ENCODE data around the gene FOXP2. TPM values are rescaled to one million over a fixed set of nuclear protein-coding genes. Genes with fewer than 3 reads are reported as not detected.

The FOXP2 gene
- total and polyA plus RNA-seq, 2 of the 13 experiments (the other 11 are each of a cell fraction or from before 2014, with no cell fraction given) = 0.90 TPM; not detected in 1

DNA sequence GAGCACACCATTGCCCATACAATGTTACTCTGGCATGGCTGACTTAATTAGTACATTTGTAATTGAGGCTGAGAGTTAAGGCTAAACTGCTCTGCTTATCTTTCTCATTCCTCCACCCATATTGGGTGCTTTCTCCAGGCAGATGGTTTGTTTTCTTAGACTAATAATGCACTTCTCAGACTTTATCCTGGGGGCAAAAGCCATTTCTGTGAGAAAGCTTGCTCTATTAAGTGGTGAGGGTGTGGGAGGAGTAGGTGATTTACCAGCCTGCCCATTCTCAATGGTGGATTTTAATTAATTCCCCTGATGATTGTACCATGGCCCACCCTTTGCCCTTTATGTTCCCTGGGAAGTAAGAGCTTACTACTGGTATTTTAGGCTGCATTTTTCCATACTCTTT, 174.8 kb downstream of the FOXP2 start:
- TF ChIP-seq RBFOX2 (IDR thresholded peaks at IDR 0.05; ENCODE audit: low read depth, low read length) = no peak
- TF ChIP-seq ZZZ3 (CRISPR knock-in tag; IDR thresholded peaks at IDR 0.05; ENCODE audit: borderline replicate concordance) = no peak
- no peak for TF ChIP-seq CHD2 (IDR thresholded peaks at IDR 0.05; ENCODE audit: low read depth, low read length)
- Histone ChIP-seq H3K4me2 (ENCODE audit: low read depth, low read length) (no peak overlapping the region), H3K9me3 (ENCODE audit: low read length) (no peaks in the 10 kb centered on the region), H3K27me3 (ENCODE audit: control insufficient read depth in 1 of 2, insufficient read depth in 2 of 2, low read length in 2 of 2) (no peaks in the 10 kb centered on the region), H3K36me3 (replicated peaks in 1 of 2; ENCODE audit: control insufficient read depth in 1 of 2, insufficient read depth in 2 of 2, low read length in 2 of 2) (no peaks in the 10 kb centered on the region), H3K9ac (ENCODE audit: insufficient read depth, low read depth, low read length) (no peak overlapping the region), H4K20me1 (ENCODE audit: insufficient read depth, low read length) (no peaks in the 10 kb centered on the region), H3K4me1 (ENCODE audit: insufficient read depth, low read length) (no peaks in the 10 kb centered on the region), H3K79me2 (ENCODE audit: insufficient read depth, low read length) (no peaks in the 10 kb centered on the region), H2AFZ (ENCODE audit: low read length) (no peak overlapping the region), H3K27ac (ENCODE audit: extremely low read length, insufficient read depth, low read length) (no peak overlapping the region), H3K4me3 (replicated peaks in 1 of 3; ENCODE audit: insufficient read depth in 1 of 3, low read depth in 2 of 3, low read length in 3 of 3) (no peak overlapping the region)
- POLR2A ChIA-PET = no interaction called here
- in situ Hi-C loops (cut with HindIII; ENCODE audit: extremely low pct_ligation_motif_present, low pct_unique_long_range_greater_than_20kb) (no loop called here), intact Hi-C loops (cut with micrococcal nuclease; ENCODE audit: unreplicated experiment) (no loop called here)
- ATAC-seq (no peak), FAIRE-seq (no peak), DNase-seq (ENCODE audit: low spot score) (no peak)
- no TSS peak for BruUV-seq (replicated peaks)
- CTCF ChIA-PET (ENCODE audit: low intra/inter-chr PET ratio, low total read pairs) = no interaction called here

GRCh38 chr7:114590298-114590697, 175.7 kb downstream of the FOXP2 start:
- Histone ChIP-seq H3K9ac (ENCODE audit: insufficient read depth, low read depth, low read length) (no peak overlapping the region), H3K4me3 (replicated peaks in 1 of 3; ENCODE audit: insufficient read depth in 1 of 3, low read depth in 2 of 3, low read length in 3 of 3) (no peak overlapping the region), H3K9me3 (ENCODE audit: low read length) (no peaks in the 10 kb centered on the region), H3K4me1 (ENCODE audit: insufficient read depth, low read length) (no peaks in the 10 kb centered on the region), H3K4me2 (ENCODE audit: low read depth, low read length) (no peak overlapping the region), H3K27ac (ENCODE audit: extremely low read length, insufficient read depth, low read length) (no peak overlapping the region), H2AFZ (ENCODE audit: low read length) (no peak overlapping the region), H3K79me2 (ENCODE audit: insufficient read depth, low read length) (no peaks in the 10 kb centered on the region), H3K27me3 (ENCODE audit: control insufficient read depth in 1 of 2, insufficient read depth in 2 of 2, low read length in 2 of 2) (no peaks in the 10 kb centered on the region), H3K36me3 (replicated peaks in 1 of 2; ENCODE audit: control insufficient read depth in 1 of 2, insufficient read depth in 2 of 2, low read length in 2 of 2) (no peaks in the 10 kb centered on the region), H4K20me1 (ENCODE audit: insufficient read depth, low read length) (no peaks in the 10 kb centered on the region)
- ChIA-PET CTCF (ENCODE audit: low intra/inter-chr PET ratio, low total read pairs) (no interaction called here), POLR2A (no interaction called here)
- WGBS (ENCODE audit: low lambda C conversion rate) = 2% methylated on average over 2 of the region's 2 CpGs
- DNase-seq (ENCODE audit: low spot score) (no peak), FAIRE-seq (no peak), ATAC-seq (no peak)
- intact Hi-C loops (cut with micrococcal nuclease; ENCODE audit: unreplicated experiment) = no loop called here
- no TSS peak for BruUV-seq (replicated peaks)
- in situ Hi-C loops (cut with HindIII; ENCODE audit: extremely low pct_ligation_motif_present, low pct_unique_long_range_greater_than_20kb) = no loop called here
- TF ChIP-seq ZNF10 (CRISPR knock-in tag; IDR thresholded peaks at IDR 0.05; ENCODE audit: borderline replicate concordance, low read depth) (no peak), ZFP1 (CRISPR knock-in tag; IDR thresholded peaks at IDR 0.05) (no peak), TRIM24 (CRISPR knock-in tag; IDR thresholded peaks at IDR 0.05) (no peak), ZNF569 (CRISPR knock-in tag; IDR thresholded peaks at IDR 0.05; ENCODE audit: borderline replicate concordance) (no peak), BCL6 (CRISPR knock-in tag; IDR thresholded peaks at IDR 0.05) (no peak)
